ENCODE data around the gene NLGN2. TPM values are rescaled to one million over a fixed set of nuclear protein-coding genes. Genes with fewer than 3 reads are reported as not detected.
"Not testable (repeated sequence)": the region's sequence is repeated elsewhere in the genome, so short reads cannot be mapped to it uniquely, and the experiment has no call there.

The NLGN2 gene
- total RNA-seq, 2 experiments from 2014 or later: 7.6 to 8.4 TPM

DNA sequence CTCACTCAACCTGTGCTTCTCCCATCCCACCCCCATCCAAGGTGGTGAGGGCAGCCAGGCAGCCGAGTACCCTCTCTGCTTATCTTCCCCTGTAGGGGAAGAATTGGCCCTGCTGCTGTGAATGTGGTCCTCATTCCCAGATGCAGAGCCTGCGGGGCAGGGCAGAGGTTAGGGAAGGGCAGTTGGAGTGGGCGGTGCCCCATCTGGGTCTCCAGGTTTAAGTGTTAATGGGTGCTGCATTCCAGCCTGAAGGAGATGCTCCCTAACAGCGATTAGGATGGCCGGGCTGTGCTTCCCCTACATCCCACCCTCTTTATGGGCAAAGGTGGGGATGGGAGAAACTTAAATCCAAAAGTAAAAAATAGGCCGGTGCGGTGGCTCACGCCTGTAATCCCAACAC, 40.6 kb upstream of the NLGN2 start:
- CTCF ChIA-PET: no interaction called here
- intact Hi-C loops (cut with DNase I, micrococcal nuclease): no loop called here
- H3K4me3 ChIP-seq (ENCODE audit: low read length): no peak overlapping the region
- no peaks in the 10 kb centered on the region for H3K27me3 ChIP-seq (ENCODE audit: control insufficient read depth in 1 of 2, insufficient read depth in 2 of 2, low read length in 2 of 2)
- no peaks in the 10 kb centered on the region for H3K4me1 ChIP-seq (ENCODE audit: insufficient read depth, low read length)
- Mint-ChIP-seq H3K4me3 (no peak overlapping the region), H3K27ac (no peak overlapping the region), H3K4me1 (ENCODE audit: low read depth) (no peaks in the 10 kb centered on the region), H3K36me3 (ENCODE audit: low read depth) (no peaks in the 10 kb centered on the region), H3K27me3 (no peaks in the 10 kb centered on the region), H3K9me3 (no peaks in the 10 kb centered on the region)
- ATAC-seq (ENCODE audit: poor library complexity) (no peak), DNase-seq (no peak)
- TF ChIP-seq CTCF (IDR thresholded peaks at IDR 0.05): no peak
- H3K9me3 ChIP-seq (ENCODE audit: control insufficient read depth in 1 of 2, insufficient read depth in 1 of 2, low read length in 2 of 2): no peaks in the 10 kb centered on the region
- no peaks in the 10 kb centered on the region for H3K36me3 ChIP-seq (ENCODE audit: insufficient read depth, low read length)
- POLR2A ChIA-PET: no interaction called here
- H3K27ac ChIP-seq (ENCODE audit: low read depth in 1 of 2, low read length in 2 of 2): no peak overlapping the region

- Histone ChIP-seq H3K27ac (ENCODE audit: low read depth in 1 of 2, low read length in 2 of 2) (no peak overlapping the region), H3K27me3 (ENCODE audit: control insufficient read depth in 1 of 2, insufficient read depth in 2 of 2, low read length in 2 of 2) (no peaks in the 10 kb centered on the region), H3K4me3 (ENCODE audit: low read length) (no peak overlapping the region), H3K4me1 (ENCODE audit: insufficient read depth, low read length) (no peaks in the 10 kb centered on the region), H3K36me3 (ENCODE audit: insufficient read depth, low read length) (no peaks in the 10 kb centered on the region), H3K9me3 (ENCODE audit: control insufficient read depth in 1 of 2, insufficient read depth in 1 of 2, low read length in 2 of 2) (no peaks in the 10 kb centered on the region)
- ChIA-PET CTCF (no interaction called here), POLR2A (interaction anchor here (1.3 to 1.4 kb wide), 2 partner anchors 15 to 36 kb away, joined by 4 to 5 read pairs; partner anchors contain the start of gene TMEM256)
- intact Hi-C loops (cut with DNase I, micrococcal nuclease): no loop called here
- H3K4me3 Mint-ChIP-seq: no peak overlapping the region
- no peaks in the 10 kb centered on the region for H3K27me3 Mint-ChIP-seq
- no peak for TF ChIP-seq CTCF (IDR thresholded peaks at IDR 0.05)
- no peak overlapping the region for H3K27ac Mint-ChIP-seq
- no peaks in the 10 kb centered on the region for H3K36me3 Mint-ChIP-seq (ENCODE audit: low read depth)
- H3K9me3 Mint-ChIP-seq: no peaks in the 10 kb centered on the region
- H3K4me1 Mint-ChIP-seq (ENCODE audit: low read depth): no peaks in the 10 kb centered on the region
- DNase-seq (no peak), ATAC-seq (ENCODE audit: poor library complexity) (no peak)
Observed at GRCh38 chr17:7367918-7368598, 39.6 kb upstream of the NLGN2 start.

DNA sequence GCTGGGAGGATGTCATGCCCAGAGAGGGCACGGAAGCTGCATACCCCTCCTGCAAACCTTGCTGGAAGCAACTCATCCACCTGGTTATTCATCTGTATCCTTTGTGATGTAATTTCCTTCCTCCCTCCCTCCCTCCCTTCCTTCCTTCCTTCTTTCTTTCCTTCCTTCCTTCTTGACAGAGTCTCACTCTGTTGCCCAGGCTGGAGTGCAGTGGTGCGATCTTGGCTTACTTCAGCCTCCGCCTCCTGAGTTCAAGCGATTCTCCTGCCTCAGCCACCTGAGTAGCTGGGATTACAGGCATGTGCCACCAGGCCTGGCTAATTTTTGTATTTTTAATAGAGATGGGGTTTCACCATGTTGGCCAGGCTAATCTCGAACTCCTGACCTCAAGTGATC, 39.0 kb upstream of the NLGN2 start:
- H3K36me3 ChIP-seq (ENCODE audit: insufficient read depth, low read length); intact Hi-C loops (cut with DNase I, micrococcal nuclease); H3K36me3 Mint-ChIP-seq (ENCODE audit: low read depth); H3K27me3 Mint-ChIP-seq; H3K27me3 ChIP-seq (ENCODE audit: control insufficient read depth in 1 of 2, insufficient read depth in 2 of 2, low read length in 2 of 2); H3K27ac Mint-ChIP-seq; H3K4me1 ChIP-seq (ENCODE audit: insufficient read depth, low read length); DNase-seq; H3K4me3 ChIP-seq (ENCODE audit: low read length); H3K4me1 Mint-ChIP-seq (ENCODE audit: low read depth); H3K4me3 Mint-ChIP-seq; H3K27ac ChIP-seq (ENCODE audit: low read depth in 1 of 2, low read length in 2 of 2); CTCF ChIA-PET; H3K9me3 Mint-ChIP-seq; H3K9me3 ChIP-seq (ENCODE audit: control insufficient read depth in 1 of 2, insufficient read depth in 1 of 2, low read length in 2 of 2); ATAC-seq (ENCODE audit: poor library complexity): not testable (repeated sequence)
- POLR2A ChIA-PET: interaction anchor here (1.3 to 1.4 kb wide), 2 partner anchors 14 to 35 kb away, joined by 4 to 5 read pairs; partner anchors contain the start of gene TMEM256

GRCh38 chr17:7369825-7370224, 37.8 kb upstream of the NLGN2 start:
- H3K4me3 Mint-ChIP-seq: no peak overlapping the region
- no peaks in the 10 kb centered on the region for H3K4me1 Mint-ChIP-seq (ENCODE audit: low read depth)
- POLR2A ChIA-PET: no interaction called here
- H3K27me3 Mint-ChIP-seq: no peaks in the 10 kb centered on the region
- H3K36me3 Mint-ChIP-seq (ENCODE audit: low read depth): no peaks in the 10 kb centered on the region
- no peaks in the 10 kb centered on the region for H3K4me1 ChIP-seq (ENCODE audit: insufficient read depth, low read length)
- no peaks in the 10 kb centered on the region for H3K36me3 ChIP-seq (ENCODE audit: insufficient read depth, low read length)
- intact Hi-C loops (cut with DNase I, micrococcal nuclease): no loop called here
- H3K9me3 Mint-ChIP-seq: no peaks in the 10 kb centered on the region
- no peaks in the 10 kb centered on the region for H3K27me3 ChIP-seq (ENCODE audit: control insufficient read depth in 1 of 2, insufficient read depth in 2 of 2, low read length in 2 of 2)
- no peaks in the 10 kb centered on the region for H3K9me3 ChIP-seq (ENCODE audit: control insufficient read depth in 1 of 2, insufficient read depth in 1 of 2, low read length in 2 of 2)
- CTCF ChIA-PET: interaction anchor here (1.0 to 1.9 kb wide), 2 partner anchors 14 to 74 kb away, joined by 3 to 5 read pairs; no protein-coding TSS in a partner anchor
- no peak overlapping the region for H3K27ac Mint-ChIP-seq
- no peak overlapping the region for H3K27ac ChIP-seq (ENCODE audit: low read depth in 1 of 2, low read length in 2 of 2)
- TF ChIP-seq CTCF (IDR thresholded peaks at IDR 0.05): no peak
- DNase-seq (no peak), ATAC-seq (ENCODE audit: poor library complexity) (no peak)
- H3K4me3 ChIP-seq (ENCODE audit: low read length): no peak overlapping the region

Data from CD4-positive, alpha-beta T cell (primary cell).